ENCODE results near the gene BCL7A. TPM values are rescaled to one million over a fixed set of nuclear protein-coding genes. Genes with fewer than 3 reads are reported as not detected.

The BCL7A gene
- polyA plus RNA-seq, 1 of the 3 experiments (the other 2 are of a cell fraction) = 34.0 TPM

- Histone ChIP-seq H3K4me2 (peak overlapping the region; percentile 92), H4K20me1 (ENCODE audit: insufficient read depth) (peaks cover 29% of the 10 kb centered on the region), H2AFZ (ENCODE audit: low read depth) (no peak overlapping the region; the same call in 1 of the 2 replicates), H3K4me3 (ENCODE audit: low read depth in 2 of 2, low read length in 1 of 2) (peak overlapping the region; percentile 73 to 74), H3K4me1 (ENCODE audit: control insufficient read depth in 1 of 2, insufficient read depth in 2 of 2, low read depth in 1 of 2, low read length in 1 of 2) (peaks cover 15 to 32% of the 10 kb centered on the region in 2 experiments), H3F3A (replicated peaks; ENCODE audit: insufficient read depth) (peaks cover 36% of the 10 kb centered on the region), H3K9ac (peak overlapping the region; percentile 73), H3K27ac (ENCODE audit: low read depth in 2 of 2, low read length in 1 of 2) (peak overlapping the region; percentile 64 to 84), H3K79me2 (ENCODE audit: insufficient read depth) (peaks cover 66% of the 10 kb centered on the region), H3K27me3 (ENCODE audit: insufficient read depth) (no peaks in the 10 kb centered on the region), H3K9me2 (no peaks in the 10 kb centered on the region), H3K36me3 (replicated peaks in 1 of 2; ENCODE audit: control insufficient read depth in 1 of 2, insufficient read depth in 2 of 2, low read length in 1 of 2) (peaks cover 7 to 11% of the 10 kb centered on the region in 2 experiments), H3K9me3 (no peaks in the 10 kb centered on the region)
- ChIA-PET CTCF (interaction anchor here (0.6 to 2.2 kb wide), 11 partner anchors 8 to 76 kb away, joined by 3 to 22 read pairs (median 4); no protein-coding TSS in a partner anchor), POLR2A (interaction anchor here (1.0 to 1.4 kb wide), 2 partner anchors 11 to 17 kb away, joined by 3 to 4 read pairs; no protein-coding TSS in a partner anchor)
- peak; percentile 76 for DNase-seq
- WGBS (ENCODE audit: low lambda C conversion rate) = 16% methylated on average over 18 of the region's 18 CpGs
- TF ChIP-seq RCOR1 (IDR thresholded peaks at IDR 0.05; ENCODE audit: low read length) = peak; percentile 20; the same call in 1 of the 2 replicates
- TF ChIP-seq TAF1 (IDR thresholded peaks at IDR 0.05; ENCODE audit: borderline replicate concordance, low read depth, low read length) = peak; percentile 55; the same call in 1 of the 2 replicates
- peak; percentile 22; the same call in 1 of the 2 replicates for TF ChIP-seq JUND (IDR thresholded peaks at IDR 0.05)
- TF ChIP-seq, protein P1, sequence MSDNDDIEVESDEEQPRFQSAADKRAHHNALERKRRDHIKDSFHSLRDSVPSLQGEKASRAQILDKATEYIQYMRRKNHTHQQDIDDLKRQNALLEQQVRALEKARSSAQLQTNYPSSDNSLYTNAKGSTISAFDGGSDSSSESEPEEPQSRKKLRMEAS (IDR thresholded peaks at IDR 0.05; ENCODE audit: low read depth) = peak; percentile 72
- peak; percentile 17; the same call in 1 of the 2 replicates for TF ChIP-seq SMC3 (IDR thresholded peaks at IDR 0.05; ENCODE audit: low read depth, low read length)
- TF ChIP-seq YY1 (IDR thresholded peaks at IDR 0.05; ENCODE audit: low read depth) = no peak
- TF ChIP-seq ZBTB33 (IDR thresholded peaks at IDR 0.05; ENCODE audit: borderline replicate concordance, low read depth) = no peak
- no peak for TF ChIP-seq USF2 (IDR thresholded peaks at IDR 0.05; ENCODE audit: borderline replicate concordance, low read depth, low read length)
- no peak for TF ChIP-seq NRF1 (IDR thresholded peaks at IDR 0.05; ENCODE audit: low read depth, low read length)
- no peak for TF ChIP-seq RXRA (IDR thresholded peaks at IDR 0.05; ENCODE audit: borderline replicate concordance, low read depth)
- peak; percentile 75 for TF ChIP-seq NFIC (IDR thresholded peaks at IDR 0.05; ENCODE audit: borderline replicate concordance)
- TF ChIP-seq FOXM1 (IDR thresholded peaks at IDR 0.05; ENCODE audit: low read depth) = no peak
- TF ChIP-seq CHD2 (IDR thresholded peaks at IDR 0.05; ENCODE audit: low read length, partially characterized antibody) = peak; percentile 57
- TF ChIP-seq MXI1 (IDR thresholded peaks at IDR 0.05; ENCODE audit: low read depth, low read length) = 0 out of 2 replicates have a peak, but pooled peaks have one; percentile 45
- TF ChIP-seq PBX3 (IDR thresholded peaks at IDR 0.05) = peak; percentile 43
- TF ChIP-seq REST (IDR thresholded peaks at IDR 0.05; ENCODE audit: low read depth, low read length) = no peak
- peak in 1 of 2 experiments; percentile 24; a peak in 3 of 4 replicates for TF ChIP-seq EP300 (IDR thresholded peaks at IDR 0.05; ENCODE audit: borderline replicate concordance in 1 of 2, low read depth in 1 of 2, low read length in 1 of 2)
- peak; percentile 17; the same call in 1 of the 2 replicates for TF ChIP-seq RAD21 (IDR thresholded peaks at IDR 0.05; ENCODE audit: low read length)
- TF ChIP-seq EZH2phosphoT487 (IDR thresholded peaks at IDR 0.05; ENCODE audit: borderline replicate concordance, low read depth) = no peak
- TF ChIP-seq, protein P2, sequence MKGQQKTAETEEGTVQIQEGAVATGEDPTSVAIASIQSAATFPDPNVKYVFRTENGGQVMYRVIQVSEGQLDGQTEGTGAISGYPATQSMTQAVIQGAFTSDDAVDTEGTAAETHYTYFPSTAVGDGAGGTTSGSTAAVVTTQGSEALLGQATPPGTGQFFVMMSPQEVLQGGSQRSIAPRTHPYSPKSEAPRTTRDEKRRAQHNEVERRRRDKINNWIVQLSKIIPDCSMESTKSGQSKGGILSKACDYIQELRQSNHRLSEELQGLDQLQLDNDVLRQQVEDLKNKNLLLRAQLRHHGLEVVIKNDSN (IDR thresholded peaks at IDR 0.05; ENCODE audit: borderline replicate concordance, low read depth) = no peak
- no peak for TF ChIP-seq FOXJ3 (CRISPR knock-in tag; IDR thresholded peaks at IDR 0.05)
These were observed 58.7 kb downstream of the BCL7A start for GRCh38 chr12:122080149-122081082.
